ENCODE measurements around the gene PGC.
"Not testable (repeated sequence)": the region's sequence is repeated elsewhere in the genome, so short reads cannot be mapped to it uniquely, and the experiment has no call there.

PGC gene

DNA sequence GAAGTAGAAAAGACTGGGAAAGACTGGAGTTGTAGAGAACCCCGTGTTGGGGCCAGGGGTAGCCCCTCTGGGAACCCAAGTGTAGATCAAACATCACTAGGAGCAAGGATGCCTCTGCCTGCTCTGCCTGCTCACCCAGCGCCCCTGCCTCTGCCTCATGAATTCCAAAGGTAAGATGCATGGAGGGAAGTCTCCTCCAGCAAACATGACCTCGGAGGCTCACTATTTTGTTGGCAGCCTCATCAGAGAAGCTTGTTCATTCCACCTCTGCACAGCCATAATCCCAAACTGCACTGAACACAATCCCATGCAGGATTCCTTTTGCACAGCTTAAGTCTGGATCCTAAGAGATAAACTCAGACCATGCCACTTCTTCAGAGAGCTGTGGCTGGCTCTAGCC lies 27.6 kb upstream of the PGC start:
- no peak for DNase-seq

DNA sequence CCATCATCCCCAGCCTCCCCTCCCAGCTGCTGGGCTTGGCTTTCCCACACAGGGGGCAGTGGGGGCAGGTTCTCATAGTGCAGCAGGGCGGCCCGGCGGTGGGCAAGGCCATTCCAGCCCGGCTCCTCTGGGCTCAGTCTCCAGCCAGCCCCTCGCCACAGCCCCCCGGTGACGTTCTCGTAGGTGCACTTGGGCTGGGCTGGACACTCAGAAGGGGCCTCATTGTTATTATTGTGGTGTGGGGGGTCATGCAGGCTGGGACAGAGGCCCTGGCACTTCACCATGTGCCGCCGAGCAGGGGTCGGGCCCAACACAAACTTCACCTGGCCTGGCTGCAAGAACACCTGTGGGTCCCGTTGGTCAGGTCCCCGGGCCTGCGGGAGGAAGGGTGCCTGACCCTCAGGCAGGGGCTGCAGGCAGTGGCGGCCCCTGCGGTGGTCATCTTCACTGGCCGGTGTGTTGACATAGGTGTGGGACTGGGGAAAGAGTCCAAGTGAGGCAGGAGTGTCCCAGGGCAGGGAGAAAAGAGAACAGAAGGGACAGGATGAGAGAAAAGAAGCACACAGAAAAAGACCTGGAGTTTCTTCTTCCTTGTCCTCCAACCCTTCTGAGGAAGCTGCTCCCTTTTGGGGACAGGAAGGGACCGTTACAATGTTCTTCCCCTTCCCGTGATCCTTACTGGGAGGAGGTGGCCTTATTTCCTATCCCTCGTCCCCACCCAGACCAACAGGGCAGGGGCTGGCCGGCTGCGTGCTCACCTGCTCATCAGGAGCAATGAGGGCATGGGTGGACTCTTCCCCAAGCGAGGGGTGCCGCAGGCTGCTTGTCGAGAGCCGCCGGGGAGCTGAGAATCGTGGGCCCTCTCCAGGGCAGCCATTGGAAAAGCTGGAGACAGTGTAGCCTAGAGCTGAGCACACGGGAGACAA lies 24.1 kb upstream of the PGC start:
- no peak for DNase-seq

DNA sequence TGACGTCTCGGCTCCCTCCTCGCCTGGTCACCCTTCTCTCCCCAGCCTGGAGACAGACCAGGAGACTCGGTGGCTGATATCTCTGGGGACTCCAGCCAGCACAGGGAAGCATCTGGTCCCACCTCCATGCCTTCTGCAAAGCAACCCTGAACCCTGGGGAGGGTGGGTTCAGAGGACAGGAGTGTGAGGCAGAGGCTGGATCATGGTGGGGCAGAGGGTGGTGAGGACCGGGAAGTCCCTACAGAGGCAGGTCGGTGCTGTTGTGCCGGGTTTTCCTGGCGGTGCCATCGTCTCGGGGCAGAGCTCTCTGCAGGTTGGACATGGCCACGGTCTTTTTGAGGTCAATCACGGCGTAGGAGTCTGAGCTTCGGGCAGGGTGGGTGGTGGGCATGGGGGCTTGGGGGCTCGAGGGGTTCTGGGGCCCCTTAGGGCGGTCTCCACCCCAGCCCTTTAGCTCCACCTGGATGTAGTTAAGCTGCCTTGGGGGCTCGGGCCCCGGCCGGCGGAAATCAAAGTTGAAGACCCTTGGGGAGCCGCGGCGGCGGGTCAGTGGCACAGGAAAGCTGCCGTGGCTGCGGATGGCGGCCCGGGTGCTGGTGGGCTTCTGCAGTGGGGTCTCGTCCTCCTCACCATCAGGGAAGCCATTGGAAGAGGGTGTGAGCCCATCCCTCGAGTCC lies 23.3 kb upstream of the PGC start:
- DNase-seq = no peak

DNA sequence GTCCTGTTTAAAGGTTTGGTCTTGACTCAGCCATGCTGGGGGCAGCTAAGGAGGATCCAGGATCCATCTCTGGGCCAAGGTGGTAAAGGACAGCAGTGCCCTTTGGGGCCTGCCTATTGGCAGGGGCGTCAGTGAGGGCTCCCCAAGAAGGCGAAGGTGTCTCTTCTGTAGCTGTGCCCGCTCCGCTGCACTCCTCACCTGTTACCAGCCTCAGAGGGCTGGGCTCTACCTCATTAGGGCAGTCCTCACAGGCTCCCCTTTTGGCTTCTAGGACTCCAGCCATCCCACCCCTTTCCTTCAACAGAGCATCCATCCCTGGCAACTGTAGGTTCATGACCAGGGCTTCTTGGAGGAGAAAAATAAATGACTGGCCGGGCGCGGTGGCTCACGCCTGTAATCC lies 22.2 kb upstream of the PGC start:
- no peak for DNase-seq

DNA sequence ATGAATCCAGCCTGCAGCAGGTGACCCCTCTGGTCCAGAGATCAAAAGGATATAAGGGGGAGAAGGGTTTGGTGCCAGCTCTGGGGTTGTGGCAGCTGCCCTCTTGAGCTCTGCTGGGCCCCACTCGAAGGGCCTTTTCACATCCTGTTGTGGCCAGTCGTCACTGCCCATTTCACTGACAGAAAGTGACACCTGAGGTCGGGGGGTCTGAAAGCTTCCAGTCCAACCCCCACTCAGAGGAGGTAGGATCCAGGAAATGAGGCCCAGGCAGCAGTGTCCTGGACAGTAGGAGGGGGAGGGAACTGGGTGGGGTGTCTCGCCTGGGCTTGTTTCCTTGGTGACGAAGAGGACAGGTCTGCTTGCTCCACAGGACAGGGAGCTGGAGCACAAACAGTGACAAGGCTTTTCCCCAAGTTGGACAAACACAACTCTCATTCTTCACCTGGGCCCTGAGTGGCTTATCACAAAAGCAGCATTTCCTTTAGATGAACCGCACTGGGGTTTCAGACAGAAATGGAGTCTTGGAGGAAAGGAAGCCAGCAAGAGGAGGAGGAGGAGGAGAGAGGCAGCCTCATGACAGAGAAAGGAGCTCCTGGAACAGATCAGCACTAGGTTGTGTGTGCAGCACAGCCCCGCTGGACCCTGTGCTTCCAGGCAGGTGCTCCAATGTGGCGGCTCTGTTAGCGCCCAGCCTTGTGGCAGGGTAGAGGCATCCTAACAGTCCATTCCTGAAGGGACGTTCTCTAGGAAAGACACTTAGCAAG lies 21.5 kb upstream of the PGC start:
- no peak for DNase-seq

DNA sequence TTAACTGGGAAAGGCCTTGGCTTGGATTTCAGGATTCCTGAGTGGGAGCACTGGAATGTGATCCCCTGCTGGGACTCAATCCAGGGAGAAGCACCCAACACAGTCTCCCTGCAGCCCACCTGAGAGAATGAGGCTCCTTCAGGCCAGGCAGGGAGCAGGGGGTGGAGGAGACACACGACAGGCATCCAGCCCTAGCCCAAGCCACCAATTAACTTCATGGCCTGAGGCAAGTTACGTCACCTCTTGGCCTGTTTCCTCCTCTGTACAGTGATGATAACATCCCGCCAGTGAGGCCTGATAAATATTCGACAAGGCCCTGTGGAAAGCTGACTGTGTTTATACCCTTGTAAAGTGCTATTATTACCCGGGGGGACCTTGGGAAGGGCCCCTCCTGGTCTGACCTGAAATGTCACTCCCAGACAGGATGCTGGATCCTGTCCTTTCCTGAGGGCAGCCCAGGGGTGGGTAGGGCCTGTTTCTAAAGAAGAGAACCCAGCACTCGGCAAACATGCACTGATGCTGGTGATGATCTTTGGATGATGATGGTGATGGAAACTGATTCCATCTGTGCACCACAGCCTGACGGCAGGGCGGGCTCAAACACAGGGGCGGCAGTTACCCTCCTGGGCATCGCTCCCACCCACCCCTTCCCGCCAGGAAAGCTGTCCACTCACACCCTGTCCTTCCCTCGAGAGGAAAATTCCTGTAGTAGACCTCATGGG lies 20.1 kb upstream of the PGC start:
- DNase-seq = no peak

DNA sequence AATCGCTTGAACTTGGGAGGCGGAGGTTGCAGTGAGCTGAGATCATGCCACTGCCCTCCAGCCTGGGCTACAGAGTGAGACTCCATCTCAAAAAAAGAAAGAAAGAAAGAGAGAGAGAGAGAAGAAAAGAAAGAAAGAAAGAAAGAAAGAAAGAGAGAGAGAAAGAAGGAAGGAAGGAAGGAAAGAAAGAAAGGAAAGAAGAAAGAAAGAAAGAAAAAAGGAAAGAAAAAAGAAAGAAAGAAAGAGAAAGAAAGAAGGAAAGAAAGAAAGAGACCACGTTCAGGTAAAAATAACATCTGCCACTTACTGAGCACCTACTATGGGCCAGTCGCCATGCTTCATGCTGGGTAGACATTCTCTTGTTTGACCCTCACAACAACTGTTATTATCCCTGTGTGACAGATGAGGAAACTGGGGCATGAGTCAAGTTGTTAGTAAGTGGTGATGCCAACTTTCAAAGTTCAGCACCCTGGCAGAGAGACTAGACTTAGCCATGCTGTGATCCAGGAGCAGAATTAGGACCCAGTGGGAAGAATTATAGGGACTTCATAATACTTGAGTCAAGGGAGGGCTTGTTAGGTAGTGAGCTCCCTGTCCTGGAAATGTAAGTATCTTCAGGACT lies 19.0 kb upstream of the PGC start:
- DNase-seq = not testable (repeated sequence)

DNA sequence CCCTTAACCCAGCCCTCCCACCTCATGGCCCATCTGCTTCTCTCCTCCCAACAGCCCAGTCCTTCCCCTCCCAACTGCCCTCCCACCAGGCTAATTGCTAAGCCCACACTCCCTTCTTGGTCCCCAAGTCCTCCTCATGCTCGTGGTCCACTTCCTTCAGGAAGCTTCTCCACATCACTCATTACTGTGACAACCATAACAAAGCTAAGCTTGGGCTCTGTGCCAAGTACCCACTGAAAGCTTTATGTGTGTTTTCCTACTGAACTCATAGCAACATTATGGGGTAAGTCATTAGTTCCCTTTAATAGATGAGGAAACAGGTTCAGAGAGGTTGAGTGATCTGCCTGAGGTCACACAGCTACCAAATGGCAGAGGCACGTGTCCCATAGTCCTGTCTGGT lies 16.3 kb upstream of the PGC start:
- no peak for DNase-seq

DNA sequence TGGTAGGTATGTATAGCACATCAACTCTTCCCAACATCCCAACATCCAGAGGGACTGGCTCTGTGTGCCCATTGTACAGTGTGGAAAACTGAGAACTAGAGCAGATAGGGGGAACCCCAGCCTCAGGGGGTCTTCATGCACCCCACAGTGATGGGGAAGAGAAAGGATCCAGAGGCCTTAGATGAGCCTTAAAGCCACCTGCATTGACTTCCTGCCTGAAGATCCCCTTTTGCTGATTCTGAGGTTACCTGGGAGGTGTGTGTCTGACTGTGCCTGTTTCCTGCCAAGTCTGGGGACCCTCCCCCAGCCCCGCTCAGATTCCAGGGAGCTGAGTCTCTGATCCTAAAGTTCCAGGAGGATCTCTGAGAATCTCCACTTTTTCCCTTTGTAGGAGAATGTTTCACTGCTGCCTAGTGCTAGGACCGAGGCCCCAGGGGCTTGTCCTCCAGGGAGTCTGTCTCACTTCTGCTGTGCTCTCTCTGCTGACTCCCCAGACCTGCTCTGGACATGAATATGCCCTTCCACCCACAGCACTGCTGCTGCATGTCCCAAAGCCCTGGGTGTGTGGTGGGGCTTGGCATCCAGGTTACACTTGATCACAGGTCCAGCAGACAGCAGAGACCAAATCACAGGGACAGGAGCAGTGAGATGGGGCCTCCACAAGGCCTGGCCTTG lies 12.8 kb upstream of the PGC start:
- DNase-seq = no peak

DNA sequence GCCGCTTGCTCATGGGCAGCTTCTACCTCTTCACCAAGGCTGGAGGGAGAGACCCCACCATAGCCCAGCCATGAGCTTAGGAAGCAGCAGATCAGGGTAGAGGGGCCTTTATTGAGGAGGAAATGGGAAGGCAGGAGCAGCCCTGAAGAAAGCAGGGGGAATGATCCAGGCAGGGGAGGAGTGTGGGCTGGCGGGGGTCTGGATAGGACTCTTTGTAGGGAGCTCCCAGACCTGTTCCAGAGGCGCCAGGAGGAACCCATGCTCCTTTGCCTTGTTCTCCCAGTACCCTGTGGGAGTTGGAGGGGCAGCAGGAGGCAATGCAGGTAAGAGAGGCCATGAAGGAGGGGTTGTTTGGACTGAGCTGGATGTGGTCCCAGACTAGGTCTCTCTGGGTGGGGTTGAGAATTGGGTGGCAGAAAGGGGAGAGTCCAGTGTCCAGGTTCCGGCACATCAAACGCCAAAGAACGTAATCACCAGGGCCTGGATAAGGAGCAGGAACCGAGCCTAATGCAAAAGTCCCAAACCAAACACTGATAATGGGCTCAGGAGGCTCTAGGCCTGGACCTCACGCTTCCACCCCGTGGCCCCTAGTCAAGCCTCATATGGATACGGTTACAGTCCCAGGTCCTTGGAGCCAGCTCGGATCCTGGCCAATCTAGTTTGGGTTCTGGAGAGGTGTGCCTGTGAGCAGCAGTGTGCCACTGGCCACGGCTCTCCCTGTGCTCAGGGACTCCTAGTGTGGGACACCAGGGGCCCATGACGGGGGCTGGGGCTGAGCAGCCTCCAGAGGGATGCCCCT lies 12.1 kb upstream of the PGC start:
- no peak for DNase-seq

DNA sequence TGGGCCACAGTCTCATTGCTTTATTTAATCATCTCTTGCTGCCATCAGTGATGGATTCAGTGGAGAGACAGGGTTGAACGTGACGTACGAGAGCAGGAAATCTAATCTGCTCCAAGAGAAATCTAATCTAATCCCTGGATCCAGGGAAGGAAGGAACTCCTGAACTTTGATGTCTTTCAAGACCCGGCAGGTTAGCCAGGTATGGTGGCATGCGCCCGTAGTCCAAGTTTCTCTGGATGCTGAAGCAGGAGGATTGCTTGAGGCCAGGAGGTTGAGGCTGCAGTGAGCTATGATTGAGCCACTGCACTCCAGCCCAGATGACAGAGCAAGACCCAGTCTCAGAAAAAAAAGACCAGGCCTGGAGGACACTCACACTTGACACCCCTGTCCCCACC lies 11.4 kb upstream of the PGC start:
- no peak for DNase-seq

DNA sequence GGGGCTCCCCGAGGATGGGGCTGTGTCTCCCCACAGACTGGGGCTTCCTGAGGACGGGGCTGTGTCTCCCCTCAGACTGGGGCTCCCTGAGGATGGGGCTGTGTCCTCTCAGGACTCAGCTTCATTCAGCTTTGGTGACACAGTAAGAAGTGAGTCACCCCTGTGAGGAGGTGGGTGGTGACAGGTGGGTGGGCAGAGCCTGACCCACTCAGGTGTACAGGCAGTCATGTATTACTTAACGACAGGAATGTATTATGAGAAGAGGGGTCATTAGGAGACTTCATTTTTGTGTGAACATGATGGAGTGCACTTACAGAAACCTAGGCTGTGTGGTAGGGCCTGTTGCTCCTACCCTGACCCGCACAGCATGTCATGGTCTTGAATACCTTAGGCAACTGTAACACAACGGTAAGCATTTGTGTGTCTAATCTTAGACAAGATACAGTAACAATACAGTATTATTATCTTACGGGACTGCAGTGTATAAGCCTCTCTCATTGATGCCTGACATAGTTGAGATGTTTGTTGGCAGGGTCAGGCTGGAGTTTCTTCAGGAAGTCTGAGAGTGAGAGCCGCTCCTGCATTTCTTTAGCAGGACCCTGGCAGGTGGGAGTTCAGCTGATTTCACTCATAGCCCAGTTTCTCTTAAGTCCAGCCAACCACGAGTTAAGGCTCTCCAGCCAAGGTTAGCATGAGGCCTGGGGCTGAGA lies 10.9 kb upstream of the PGC start:
- DNase-seq = no peak

DNA sequence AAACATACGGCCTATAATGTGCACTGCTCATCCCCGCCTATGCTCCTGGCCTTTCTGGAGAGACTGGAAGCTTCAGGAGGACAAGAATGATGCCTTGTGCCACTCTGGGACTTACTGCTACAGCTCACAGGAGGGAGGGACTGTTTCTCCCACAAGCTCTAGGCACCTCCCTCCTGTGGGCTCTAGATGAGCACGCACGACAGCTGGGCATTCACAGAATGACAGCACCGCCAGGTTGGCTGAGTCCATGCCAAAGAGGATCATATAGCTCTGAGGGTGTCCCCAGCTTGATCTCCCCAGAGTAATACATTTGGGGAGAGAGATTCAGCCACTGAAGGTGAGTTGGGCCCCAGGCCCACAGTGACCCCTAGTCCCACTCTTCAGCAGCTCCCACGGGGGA lies 10.1 kb upstream of the PGC start:
- no peak for DNase-seq

DNA sequence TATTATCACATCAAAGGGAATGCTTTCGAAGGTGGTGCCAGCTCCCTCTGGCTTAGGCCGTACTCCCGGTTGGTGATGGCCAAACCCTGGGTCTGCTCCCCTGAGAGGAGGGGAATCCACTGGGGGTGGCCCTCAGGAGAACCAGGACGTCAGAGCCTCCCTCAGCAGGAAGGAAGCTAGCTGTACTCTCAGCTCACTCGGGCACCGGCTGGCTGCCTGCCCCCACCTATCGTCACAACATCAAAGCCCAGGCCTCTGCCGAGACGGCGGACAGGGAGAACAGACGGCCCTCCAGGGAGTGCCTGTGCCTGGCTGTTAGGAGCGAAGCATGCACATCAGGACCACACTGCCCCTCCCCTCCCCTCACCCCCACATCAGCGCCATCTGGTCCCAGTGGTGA lies 9.2 kb upstream of the PGC start:
- no peak for DNase-seq

DNA sequence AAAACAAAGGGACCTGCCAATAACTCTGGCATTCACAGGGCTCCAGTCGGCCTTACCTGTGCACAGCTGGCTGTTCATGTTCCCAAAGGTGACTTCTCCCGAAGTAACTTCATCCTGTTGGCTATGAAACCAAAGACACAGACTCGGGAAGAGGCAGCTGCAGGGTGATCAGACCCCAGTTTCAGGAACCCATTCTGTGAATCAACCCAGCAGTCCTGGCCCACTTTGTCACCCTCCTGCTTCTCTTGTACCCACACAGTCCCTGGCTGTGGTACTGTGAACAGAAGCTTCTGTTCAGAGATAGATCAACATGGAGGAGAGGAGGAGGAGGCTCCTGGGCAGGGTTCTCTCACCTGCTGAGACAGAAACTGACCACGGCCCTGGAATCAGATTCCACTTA lies 8.7 kb upstream of the PGC start:
- no peak for DNase-seq

DNA sequence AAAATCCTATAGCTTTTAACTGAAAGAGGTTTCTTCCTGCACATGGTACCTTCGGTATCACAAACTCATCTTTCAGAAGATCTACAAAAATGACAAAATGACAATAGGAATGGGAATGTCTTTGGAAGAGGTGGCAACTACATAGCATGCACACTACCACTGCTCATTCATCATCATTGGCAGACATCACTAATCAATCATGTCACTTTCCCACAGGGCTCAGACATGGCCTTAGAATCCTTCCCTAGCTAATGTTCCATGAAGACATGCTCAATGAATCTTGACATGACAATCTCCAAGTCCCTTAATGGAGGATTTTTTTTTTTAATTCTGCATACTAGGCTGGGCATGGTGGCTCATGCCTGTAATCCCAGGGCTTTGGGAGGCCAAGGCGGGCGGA lies 3.2 kb upstream of the PGC start:
- DNase-seq = no peak

DNA sequence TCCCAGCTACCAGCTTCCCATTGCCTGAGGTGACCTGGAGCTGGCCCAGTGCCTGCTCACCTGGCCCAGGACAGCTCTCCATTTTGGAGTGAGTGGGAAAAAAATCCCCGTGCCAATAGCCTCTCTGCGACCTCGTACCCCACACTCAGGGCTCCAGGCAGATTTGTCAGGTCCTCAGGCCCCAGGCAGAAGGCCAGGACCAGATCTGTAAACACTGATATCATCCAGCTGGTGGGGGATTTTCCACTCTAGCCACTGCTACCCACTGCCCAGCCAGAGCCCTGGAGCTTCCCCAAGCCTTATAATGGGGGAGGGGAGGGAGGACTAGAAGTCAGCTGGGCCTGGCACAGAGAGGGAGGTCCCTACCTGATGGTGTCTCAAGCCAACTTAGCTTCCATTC lies 1.3 kb upstream of the PGC start:
- no peak for DNase-seq

DNA sequence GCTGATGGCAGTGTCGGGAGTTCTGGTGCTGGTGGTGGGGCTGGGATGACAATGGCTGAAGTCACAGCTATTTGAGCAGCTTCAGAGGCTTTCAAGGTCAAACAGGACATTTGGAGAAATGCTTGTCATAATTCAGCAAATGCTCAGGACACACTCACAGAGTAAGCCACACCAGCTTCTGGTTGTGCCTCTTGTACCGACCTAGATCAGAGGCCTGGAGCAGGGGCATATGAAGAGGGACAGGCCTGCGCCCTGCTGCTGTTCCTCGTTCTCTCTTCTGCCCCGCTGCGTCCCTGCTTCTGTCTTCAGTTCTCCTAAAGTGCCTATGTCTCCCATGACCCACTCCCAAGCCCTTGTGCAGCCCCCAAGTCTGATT lies 893 bp upstream of the PGC start:
- DNase-seq = no peak

DNA sequence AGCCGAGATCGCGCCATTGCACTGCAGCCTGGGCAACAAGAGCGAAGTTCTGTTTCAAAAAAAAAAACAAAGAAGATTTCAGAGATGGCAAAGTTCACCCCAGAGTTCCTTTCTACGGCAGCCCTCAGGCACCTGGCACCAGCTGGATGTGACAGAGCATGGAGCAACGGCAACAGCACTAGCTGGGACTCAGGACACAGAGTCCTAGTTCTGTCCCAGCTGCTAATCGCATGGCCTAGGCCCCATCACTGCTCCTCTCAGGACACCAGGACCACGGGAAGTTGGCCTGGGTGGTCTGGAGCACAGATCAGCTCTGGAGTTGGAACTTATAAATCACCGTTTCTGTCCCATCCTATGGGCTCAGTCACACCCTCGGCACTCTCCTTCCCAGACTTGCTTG lies 1.1 kb downstream of the PGC start:
- no peak for DNase-seq

DNA sequence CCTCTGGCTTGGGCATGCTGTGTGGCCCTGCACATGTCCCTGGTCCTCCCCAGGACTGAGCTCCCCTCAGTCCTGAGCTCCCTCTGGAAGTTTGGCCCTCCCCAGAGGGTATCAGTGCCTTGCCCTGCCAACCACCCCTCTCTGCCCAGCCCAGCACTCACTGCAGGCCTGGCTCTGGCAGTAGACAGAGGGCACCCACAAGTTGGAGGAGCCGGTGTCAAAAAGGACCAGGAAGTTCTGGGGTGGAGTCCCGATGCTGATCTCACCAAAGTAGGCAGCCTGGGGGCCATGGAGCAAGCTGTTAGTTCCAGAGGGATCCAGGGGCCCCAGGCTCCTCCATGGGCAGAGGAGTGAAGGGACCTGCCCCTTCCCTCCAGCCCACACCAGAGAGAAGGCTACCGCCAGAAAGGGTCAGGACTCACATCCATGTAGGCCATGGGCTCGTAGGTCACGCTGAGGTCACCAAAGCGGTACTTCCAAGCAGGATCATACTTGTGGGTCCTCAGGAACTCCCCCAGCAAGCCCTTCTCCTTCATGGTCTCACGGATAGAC lies 2.9 kb downstream of the PGC start:
- no peak for DNase-seq

Data from CD4-positive, alpha-beta T cell treated with Interleukin-4 for 1 hour (primary cell).